OCI-LY7 (cell line): Measurements from ENCODE around the gene ZMYND8.
"Not testable (repeated sequence)": the region's sequence is repeated elsewhere in the genome, so short reads cannot be mapped to it uniquely, and the experiment has no call there.

ENCODE experiments used
- CTCF ChIP-seq: fragments of 200-600 bp; sonication (generic); conservative IDR thresholded peaks from 2 replicates; pipeline ENCODE4 v1.5.1; 2014; ENCODE audit warnings: mild to moderate bottlenecking, antibody characterized with exemption, low read length, moderate library complexity, mixed read lengths
- EZH2phosphoT487 ChIP-seq: fragments of 200-600 bp; sonication (generic); IDR thresholded peaks from 2 replicates; pipeline ENCODE4 v1.6.1; 2018; ENCODE audit warnings: low read depth, borderline replicate concordance, mild to moderate bottlenecking, mixed run types, antibody characterized with exemption, low read length, moderate library complexity, mixed read lengths

GRCh38 chr20:47277535-47277872 is 79.0 kb downstream of the ZMYND8 start:
- not testable (repeated sequence) for TF ChIP-seq CTCF, EZH2phosphoT487
